Esophagus muscularis mucosa (tissue), 4 donors: Measurements from ENCODE around the gene PHF3.

Source experiments
- CTCF ChIP-seq, 3 experiments: fragments of 200-600 bp in 2 of 3; fragments of 450-650 bp in 1 of 3; sonication (generic) in 2 of 3; IDR thresholded peaks; one replicate each; pipeline ENCODE4 v1.5.1; 2017 to 2019; ENCODE audit warnings: antibody characterized with exemption in 3 of 3, mild to moderate bottlenecking in 2 of 3, moderate library complexity in 1 of 3
- EP300 ChIP-seq: sonication (generic); formaldehyde crosslinking; IDR thresholded peaks from one replicate; pipeline ENCODE4 v1.6.1; 2017; ENCODE audit warnings: antibody characterized with exemption
- POLR2A ChIP-seq: fragments of 450-650 bp; IDR thresholded peaks from one replicate; pipeline ENCODE4 v1.6.1; 2017; ENCODE audit warnings: antibody characterized with exemption, moderate library complexity, mild to moderate bottlenecking, low read depth
- POLR2AphosphoS5 ChIP-seq, 2 donors: sonication (generic); formaldehyde crosslinking; IDR thresholded peaks; one replicate each; pipeline ENCODE4 v1.6.1; 2017; ENCODE audit warnings: antibody characterized with exemption in 2 of 2

- TF ChIP-seq POLR2A, result no peak
- no peak for TF ChIP-seq CTCF (IDR thresholded peaks at IDR 0.05)
- no peak for TF ChIP-seq POLR2AphosphoS5 (IDR thresholded peaks at IDR 0.05)
- TF ChIP-seq EP300, result no peak
Observed at GRCh38 chr6:63709148-63709547, 73.5 kb downstream of the PHF3 start.
